SJSA1 (cell line): ENCODE results near the gene ZNF222. TPM values are rescaled to one million over a fixed set of nuclear protein-coding genes. Genes with fewer than 3 reads are reported as not detected.

ENCODE experiments used
- DNase-seq, 2 experiments: peaks; one replicate each; pipeline ENCODE4 v3.0.0-alpha.2; 2015 to 2020; ENCODE audit warnings: low spot score in 2 of 2, low read depth in 1 of 2
- H3K27ac ChIP-seq: fragments of 250-450 bp; sonication (Bioruptor Pico); 2 replicates; pipeline ENCODE4 v1.5.1; 2020; ENCODE audit warnings: mild to moderate bottlenecking, moderate library complexity
- H3K27me3 ChIP-seq: fragments of 250-450 bp; sonication (Bioruptor Pico); replicated peaks from 2 replicates; pipeline ENCODE4 v1.5.1; 2020; ENCODE audit warnings: mild to moderate bottlenecking, moderate library complexity
- H3K36me3 ChIP-seq: fragments of 250-450 bp; sonication (Bioruptor Pico); 2 replicates; pipeline ENCODE4 v1.5.1; 2020; ENCODE audit warnings: mild to moderate bottlenecking
- H3K4me1 ChIP-seq: fragments of 250-450 bp; sonication (Bioruptor Pico); replicated peaks from 2 replicates; pipeline ENCODE4 v1.6.1; 2021; ENCODE audit warnings: mild to moderate bottlenecking
- H3K4me3 ChIP-seq: fragments of 250-450 bp; sonication (Bioruptor Pico); 2 replicates; pipeline ENCODE4 v1.5.1; 2020; ENCODE audit warnings: mild to moderate bottlenecking
- H3K9me3 ChIP-seq: fragments of 250-450 bp; sonication (Bioruptor Pico); replicated peaks from 2 replicates; pipeline ENCODE4 v1.5.1; 2020; ENCODE audit warnings: mild to moderate bottlenecking
- total RNA-seq: library from RNA; depleted of rRNA; stranded (reverse); fragments of >200 nt; shearing (Covaris generic); gene quantifications from 2 replicates; pipeline ENCODE4 v1.2.3, GENCODE V29; 2014

ZNF222 gene
- total RNA-seq, 1 experiment from 2014 or later = 9.6 TPM

GRCh38 chr19:44019498-44019897 lies 5.7 kb upstream of the ZNF222 start:
- no peaks in the 10 kb centered on the region for H3K36me3 ChIP-seq
- no peak overlapping the region for H3K27ac ChIP-seq
- no peak overlapping the region for H3K4me3 ChIP-seq
- DNase-seq = no peak
- H3K27me3 ChIP-seq = no peaks in the 10 kb centered on the region
- no peaks in the 10 kb centered on the region for H3K4me1 ChIP-seq
- H3K9me3 ChIP-seq = no peaks in the 10 kb centered on the region

- DNase-seq = no peak
- Histone ChIP-seq H3K4me1 (no peaks in the 10 kb centered on the region), H3K27ac (no peak overlapping the region), H3K36me3 (no peaks in the 10 kb centered on the region), H3K27me3 (no peaks in the 10 kb centered on the region), H3K4me3 (no peak overlapping the region), H3K9me3 (no peaks in the 10 kb centered on the region)
Measured at GRCh38 chr19:44021221-44021620, 4.0 kb upstream of the ZNF222 start.

DNA sequence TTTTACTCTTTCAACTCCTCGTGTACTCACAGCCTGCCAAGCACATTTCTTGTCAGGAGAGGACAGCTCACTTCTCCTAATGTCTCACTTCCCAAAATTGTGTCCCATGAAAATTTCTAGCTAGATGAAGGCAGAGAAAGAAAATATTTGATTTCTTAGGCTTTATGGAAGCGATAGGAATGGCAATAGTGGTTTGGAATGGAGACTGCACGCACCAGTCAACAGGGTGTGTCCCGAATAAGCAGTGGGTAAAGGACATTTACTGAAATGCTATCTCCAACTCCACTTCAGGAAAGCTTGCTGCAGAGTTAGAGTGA lies 321 bp upstream of the ZNF222 start:
- no peak for DNase-seq
- Histone ChIP-seq H3K27me3 (no peaks in the 10 kb centered on the region), H3K27ac (0 out of 2 replicates have a peak overlapping the region, but pooled peaks have one; percentile 52)

GRCh38 chr19:44026622-44027021 lies 1.4 kb downstream of the ZNF222 start:
- H3K4me1 ChIP-seq = no peaks in the 10 kb centered on the region
- peaks cover 49% of the 10 kb centered on the region for H3K36me3 ChIP-seq
- no peak overlapping the region for H3K27ac ChIP-seq
- no peak for DNase-seq
- H3K9me3 ChIP-seq = peaks cover 17% of the 10 kb centered on the region
- no peaks in the 10 kb centered on the region for H3K27me3 ChIP-seq
- no peak overlapping the region for H3K4me3 ChIP-seq

More for the DNA sequence above, 321 bp upstream of the ZNF222 start:
- Histone ChIP-seq H3K9me3 (peaks cover under 1% of the 10 kb centered on the region; the same call in 1 of the 2 replicates), H3K4me1 (no peaks in the 10 kb centered on the region), H3K36me3 (peaks cover 32% of the 10 kb centered on the region), H3K4me3 (peak overlapping the region; percentile 56)

- H3K4me3 ChIP-seq = no peak overlapping the region
- no peaks in the 10 kb centered on the region for H3K4me1 ChIP-seq
- peaks cover 30% of the 10 kb centered on the region for H3K9me3 ChIP-seq
- no peak for DNase-seq
- H3K27ac ChIP-seq = no peak overlapping the region
- H3K36me3 ChIP-seq = peaks cover 60% of the 10 kb centered on the region
- no peaks in the 10 kb centered on the region for H3K27me3 ChIP-seq
Measured at GRCh38 chr19:44032001-44032610, 6.9 kb downstream of the ZNF222 start.

GRCh38 chr19:44042147-44042546 lies 17.0 kb downstream of the ZNF222 start:
- no peaks in the 10 kb centered on the region for H3K27me3 ChIP-seq
- H3K4me3 ChIP-seq = no peak overlapping the region
- no peaks in the 10 kb centered on the region for H3K4me1 ChIP-seq
- H3K9me3 ChIP-seq = no peaks in the 10 kb centered on the region
- no peaks in the 10 kb centered on the region for H3K36me3 ChIP-seq
- no peak overlapping the region for H3K27ac ChIP-seq
- DNase-seq = no peak

- Histone ChIP-seq H3K4me3 (peak overlapping the region; percentile 51), H3K27me3 (no peaks in the 10 kb centered on the region), H3K27ac (no peak overlapping the region), H3K9me3 (peaks cover 8% of the 10 kb centered on the region), H3K36me3 (peaks cover 16% of the 10 kb centered on the region), H3K4me1 (peaks cover 12% of the 10 kb centered on the region)
- no peak for DNase-seq
Measured at GRCh38 chr19:44050740-44051649, 25.8 kb downstream of the ZNF222 start.

GRCh38 chr19:44051650-44052402 lies 26.6 kb downstream of the ZNF222 start, which contains the start of gene ZNF223:
TSS of gene ZNF223 (plus strand) at chr19:44052036. CDS start at chr19:44055177, 3,141 bp downstream.
- peak; percentile 75 to 93 for DNase-seq

DNA sequence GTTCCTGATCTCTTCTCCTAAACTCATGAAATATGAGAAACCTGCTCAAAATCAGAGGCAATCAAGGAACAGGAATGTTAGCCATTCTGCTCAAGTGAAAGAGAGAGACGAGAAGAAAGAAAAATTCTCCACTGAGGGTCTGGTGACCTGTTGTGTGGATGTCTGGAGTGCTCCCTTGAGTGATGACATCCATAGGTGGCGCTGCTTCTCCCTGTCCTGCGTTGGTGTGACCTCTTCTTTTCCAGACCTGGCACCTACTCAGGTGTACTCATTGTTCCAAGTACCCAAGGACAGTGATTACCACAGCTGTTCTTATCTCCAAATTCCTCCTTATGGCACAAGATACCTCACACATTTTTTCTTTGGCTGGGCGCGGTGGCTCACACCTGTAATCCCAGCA lies 30.7 kb downstream of the ZNF222 start:
- H3K36me3 ChIP-seq = peaks cover 46% of the 10 kb centered on the region
- H3K4me3 ChIP-seq = no peak overlapping the region
- H3K4me1 ChIP-seq = peaks cover 12% of the 10 kb centered on the region
- peaks cover 8% of the 10 kb centered on the region for H3K9me3 ChIP-seq
- H3K27ac ChIP-seq = no peak overlapping the region
- no peaks in the 10 kb centered on the region for H3K27me3 ChIP-seq
- no peak for DNase-seq

More at GRCh38 chr19:44051650-44052402, 26.6 kb downstream of the ZNF222 start, which contains the start of gene ZNF223:
- peak within 1 kb of the TSS; percentile 7; the same call in 1 of the 2 replicates for H3K27ac ChIP-seq
- H3K36me3 ChIP-seq = peaks cover 20% of the 10 kb centered on the region
- H3K4me1 ChIP-seq = peaks cover 12% of the 10 kb centered on the region
- peak within 1 kb of the TSS; percentile 51 for H3K4me3 ChIP-seq
- H3K27me3 ChIP-seq = no peaks in the 10 kb centered on the region
- H3K9me3 ChIP-seq = peaks cover 8% of the 10 kb centered on the region

- no peak for DNase-seq
- Histone ChIP-seq H3K4me3 (no peak overlapping the region), H3K27me3 (no peaks in the 10 kb centered on the region), H3K9me3 (peaks cover 5% of the 10 kb centered on the region), H3K36me3 (peaks cover 78% of the 10 kb centered on the region), H3K4me1 (no peaks in the 10 kb centered on the region), H3K27ac (no peak overlapping the region)
Measured at GRCh38 chr19:44059229-44059628, 34.0 kb downstream of the ZNF222 start.

DNA sequence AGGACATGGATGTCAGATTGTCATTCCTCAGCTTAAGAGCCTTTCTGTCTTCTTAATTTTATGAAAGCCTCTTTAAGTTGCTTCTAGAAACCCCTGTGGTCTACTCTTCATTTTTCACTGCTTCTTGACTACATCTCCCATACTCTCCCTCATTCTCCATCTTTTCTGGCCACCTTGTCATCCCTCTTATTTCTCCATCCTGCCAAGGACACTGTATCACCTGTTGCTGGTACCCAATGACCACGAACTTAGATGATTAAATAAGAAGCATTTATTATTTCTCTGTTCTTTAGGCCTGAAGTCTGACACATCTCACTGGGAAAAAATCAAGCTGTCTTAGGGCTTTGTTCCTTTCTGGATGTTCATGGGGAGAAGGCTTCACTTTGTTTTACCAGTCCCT lies 35.9 kb downstream of the ZNF222 start:
- peaks cover 75% of the 10 kb centered on the region for H3K36me3 ChIP-seq

DNA sequence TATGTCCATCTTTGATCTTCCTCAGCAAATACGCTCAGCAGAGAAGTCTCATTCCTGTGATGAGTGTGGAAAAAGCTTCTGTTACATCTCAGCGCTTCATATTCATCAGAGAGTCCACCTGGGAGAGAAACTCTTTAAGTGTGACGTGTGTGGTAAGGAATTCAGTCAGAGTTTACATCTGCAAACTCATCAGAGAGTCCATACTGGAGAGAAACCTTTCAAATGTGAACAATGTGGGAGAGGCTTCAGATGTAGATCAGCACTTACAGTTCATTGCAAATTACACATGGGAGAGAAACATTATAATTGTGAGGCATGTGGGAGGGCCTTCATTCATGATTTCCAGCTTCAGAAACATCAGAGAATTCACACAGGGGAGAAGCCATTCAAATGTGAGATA lies 41.1 kb downstream of the ZNF222 start:
- H3K27me3 ChIP-seq = no peaks in the 10 kb centered on the region
- H3K4me1 ChIP-seq = no peaks in the 10 kb centered on the region; the same call in 1 of the 2 replicates
- no peak overlapping the region for H3K27ac ChIP-seq
- no peak overlapping the region for H3K4me3 ChIP-seq
- no peak for DNase-seq
- H3K9me3 ChIP-seq = peaks cover 25% of the 10 kb centered on the region
- peaks cover 61% of the 10 kb centered on the region for H3K36me3 ChIP-seq

More for the DNA sequence above, 35.9 kb downstream of the ZNF222 start:
- Histone ChIP-seq H3K27me3 (no peaks in the 10 kb centered on the region), H3K4me1 (no peaks in the 10 kb centered on the region), H3K27ac (no peak overlapping the region), H3K4me3 (no peak overlapping the region), H3K9me3 (peaks cover 5% of the 10 kb centered on the region)
- no peak for DNase-seq

GRCh38 chr19:44069415-44069814 lies 44.2 kb downstream of the ZNF222 start:
- DNase-seq = no peak
- H3K9me3 ChIP-seq = peaks cover 29% of the 10 kb centered on the region
- H3K4me1 ChIP-seq = peaks cover 10% of the 10 kb centered on the region
- peaks cover 32% of the 10 kb centered on the region for H3K36me3 ChIP-seq
- no peak overlapping the region for H3K27ac ChIP-seq
- H3K4me3 ChIP-seq = no peak overlapping the region
- H3K27me3 ChIP-seq = no peaks in the 10 kb centered on the region
